GM12874 (cell line): ENCODE data around the gene TANGO2.

Source experiments
- TF ChIP-seq, protein P1 (sequence below): IDR thresholded peaks from 2 replicates; pipeline ENCODE4 v1.5.1; 2011; ENCODE audit warnings: low read depth, mild to moderate bottlenecking, control low read depth, low read length, moderate library complexity; ENCODE audit not compliant: insufficient read depth

The TANGO2 gene

DNA sequence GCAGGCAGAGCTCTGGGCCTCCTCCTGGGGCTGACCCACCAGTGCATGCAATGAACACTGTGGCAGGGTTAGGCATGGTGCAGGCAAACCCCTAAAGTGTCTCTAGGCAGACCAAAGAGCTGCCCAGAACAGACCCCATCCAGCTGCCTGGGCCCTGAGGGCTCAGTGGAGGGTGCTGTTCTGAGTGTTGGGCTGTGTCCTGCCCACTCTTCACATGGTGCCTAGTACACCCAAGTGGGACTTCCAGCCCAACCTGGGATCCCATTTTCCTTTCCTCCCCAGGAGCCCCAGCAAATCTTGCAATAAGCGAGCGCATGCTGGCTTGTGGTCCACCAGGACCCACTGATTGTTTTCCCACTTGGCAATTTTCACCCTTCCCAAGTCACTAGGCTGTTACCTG is 30.7 kb upstream of the TANGO2 start:
- TF ChIP-seq, protein P1, sequence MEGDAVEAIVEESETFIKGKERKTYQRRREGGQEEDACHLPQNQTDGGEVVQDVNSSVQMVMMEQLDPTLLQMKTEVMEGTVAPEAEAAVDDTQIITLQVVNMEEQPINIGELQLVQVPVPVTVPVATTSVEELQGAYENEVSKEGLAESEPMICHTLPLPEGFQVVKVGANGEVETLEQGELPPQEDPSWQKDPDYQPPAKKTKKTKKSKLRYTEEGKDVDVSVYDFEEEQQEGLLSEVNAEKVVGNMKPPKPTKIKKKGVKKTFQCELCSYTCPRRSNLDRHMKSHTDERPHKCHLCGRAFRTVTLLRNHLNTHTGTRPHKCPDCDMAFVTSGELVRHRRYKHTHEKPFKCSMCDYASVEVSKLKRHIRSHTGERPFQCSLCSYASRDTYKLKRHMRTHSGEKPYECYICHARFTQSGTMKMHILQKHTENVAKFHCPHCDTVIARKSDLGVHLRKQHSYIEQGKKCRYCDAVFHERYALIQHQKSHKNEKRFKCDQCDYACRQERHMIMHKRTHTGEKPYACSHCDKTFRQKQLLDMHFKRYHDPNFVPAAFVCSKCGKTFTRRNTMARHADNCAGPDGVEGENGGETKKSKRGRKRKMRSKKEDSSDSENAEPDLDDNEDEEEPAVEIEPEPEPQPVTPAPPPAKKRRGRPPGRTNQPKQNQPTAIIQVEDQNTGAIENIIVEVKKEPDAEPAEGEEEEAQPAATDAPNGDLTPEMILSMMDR = no peak

DNA sequence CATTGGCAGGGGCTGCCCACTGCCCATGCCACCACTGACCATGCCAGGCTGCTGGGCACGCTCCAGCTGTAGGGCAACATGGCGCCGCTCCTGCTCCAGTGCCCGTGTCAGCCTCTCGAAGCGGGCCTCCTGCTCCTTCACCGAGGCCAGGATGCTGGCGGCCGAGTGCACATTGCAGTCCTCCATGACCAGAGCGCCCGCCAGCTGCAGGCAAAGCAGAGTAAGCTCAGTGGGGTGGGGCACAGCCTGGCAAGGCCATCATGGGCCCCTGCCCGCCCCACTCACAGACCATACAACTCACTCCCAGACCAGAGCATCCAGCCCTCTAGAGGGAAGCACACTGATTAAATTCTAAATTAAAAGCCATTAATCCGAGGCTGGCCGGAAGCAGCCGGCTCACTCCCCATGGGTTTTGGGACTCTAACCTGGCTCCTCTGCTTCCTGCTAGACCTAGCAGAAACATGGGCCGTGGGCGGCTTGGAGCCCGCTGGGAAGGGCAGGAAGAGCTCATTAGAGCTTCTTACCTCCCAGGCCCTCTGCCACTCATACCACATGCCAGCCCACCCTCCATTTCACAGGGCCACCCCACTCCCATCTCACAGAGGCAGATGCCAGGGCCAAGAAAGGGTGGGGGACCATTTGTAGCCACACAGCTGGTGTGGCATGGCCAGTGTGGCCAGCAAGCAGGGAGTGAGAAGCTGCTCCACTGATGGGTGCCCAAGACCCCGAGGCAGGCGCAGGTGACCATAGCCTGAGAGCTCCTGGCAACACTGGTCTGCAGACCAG is 30.1 kb upstream of the TANGO2 start:
- TF ChIP-seq, protein P1 = no peak

DNA sequence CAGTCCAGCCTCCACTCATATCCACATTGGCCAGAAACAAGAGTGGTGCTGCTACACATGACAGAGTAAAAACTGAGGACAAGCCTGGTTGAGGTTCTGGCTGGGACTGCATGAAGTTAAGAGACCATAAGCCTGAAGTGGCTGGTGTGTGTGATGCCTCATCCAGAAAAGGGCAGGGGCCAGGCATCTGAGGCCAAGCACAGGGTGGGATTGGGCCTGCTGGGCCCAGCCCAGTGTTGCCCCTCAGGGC is 29.6 kb upstream of the TANGO2 start:
- TF ChIP-seq, protein P1 = no peak

DNA sequence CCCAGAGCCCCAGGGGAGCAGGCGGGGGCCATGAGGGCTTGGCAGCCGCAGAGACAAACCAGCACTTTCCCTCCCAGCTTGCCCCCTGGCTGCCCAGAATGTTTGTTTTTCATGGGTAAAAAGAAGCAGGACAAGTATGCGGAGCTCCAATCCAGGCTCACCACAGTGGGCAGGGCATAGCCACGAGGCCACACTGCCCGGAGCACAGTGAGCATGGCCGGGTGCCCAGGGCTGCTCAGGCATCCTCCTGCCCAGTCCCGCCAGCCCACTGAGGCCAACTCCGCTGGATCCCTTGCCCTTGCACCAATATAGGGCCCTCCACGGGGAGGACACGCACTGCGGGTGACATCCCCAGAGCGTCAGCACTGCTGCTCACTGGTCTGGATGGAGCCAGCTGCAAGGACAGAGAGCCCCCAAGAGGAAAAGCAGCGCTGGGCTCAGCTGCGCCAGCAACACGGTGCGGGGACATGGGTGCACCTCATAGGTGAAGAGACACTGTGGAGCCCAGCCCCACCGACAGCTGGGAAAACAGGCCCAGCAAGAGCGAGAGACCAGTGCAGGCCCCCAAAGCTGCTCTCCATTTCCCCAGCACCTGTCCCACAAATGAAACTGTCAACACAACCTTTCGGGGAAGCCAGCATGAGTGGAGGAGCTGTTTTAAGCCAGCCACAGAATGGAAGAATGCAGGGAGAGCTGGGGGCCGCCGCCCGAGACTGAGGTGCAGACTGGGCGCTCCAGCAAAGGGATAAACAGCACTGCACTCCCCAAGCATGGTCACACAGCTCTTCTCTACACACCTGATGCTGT is 29.1 kb upstream of the TANGO2 start:
- TF ChIP-seq, protein P1 = no peak

DNA sequence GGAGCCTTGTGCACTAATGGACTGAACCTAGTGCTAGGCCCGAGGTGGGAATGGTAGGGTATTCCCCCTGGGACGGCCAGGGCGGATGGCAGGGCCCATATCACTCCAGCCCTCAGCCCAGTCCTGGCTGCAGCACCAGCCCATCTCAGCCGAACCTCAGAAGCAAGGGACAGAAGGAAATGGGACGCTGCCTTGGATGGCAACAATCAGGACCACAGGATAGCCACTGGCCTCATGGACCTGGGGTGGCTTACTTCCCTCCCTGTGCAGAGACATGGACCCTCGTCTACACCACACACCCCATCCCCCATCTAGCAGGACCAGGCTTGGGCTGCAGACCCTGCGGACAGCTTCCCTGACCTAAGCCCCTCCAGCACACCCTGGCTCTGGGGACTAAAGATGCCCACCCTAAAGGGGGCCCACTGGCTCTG is 28.4 kb upstream of the TANGO2 start:
- TF ChIP-seq, protein P1 = no peak

DNA sequence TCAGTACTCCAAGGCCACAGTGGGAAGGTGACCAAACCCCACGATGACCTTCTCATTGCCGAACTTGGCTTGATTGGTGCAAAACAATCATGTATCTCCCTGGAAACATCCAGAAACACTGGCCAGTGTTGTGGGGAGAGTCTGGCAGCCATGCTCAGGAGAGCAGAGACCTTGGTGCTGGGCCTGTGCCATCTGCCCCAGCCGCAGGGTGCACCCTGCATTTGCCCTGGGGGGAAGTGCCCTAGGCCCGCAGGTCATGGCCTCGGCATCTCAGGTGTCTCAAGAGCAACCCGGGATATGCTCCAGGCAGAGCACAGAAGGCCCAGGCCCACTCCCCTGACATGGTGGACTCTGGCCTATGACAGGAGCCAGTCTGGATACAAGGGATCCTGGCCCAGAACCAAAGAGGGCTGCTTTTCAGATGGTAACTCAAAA is 28.0 kb upstream of the TANGO2 start:
- TF ChIP-seq, protein P1 = no peak

DNA sequence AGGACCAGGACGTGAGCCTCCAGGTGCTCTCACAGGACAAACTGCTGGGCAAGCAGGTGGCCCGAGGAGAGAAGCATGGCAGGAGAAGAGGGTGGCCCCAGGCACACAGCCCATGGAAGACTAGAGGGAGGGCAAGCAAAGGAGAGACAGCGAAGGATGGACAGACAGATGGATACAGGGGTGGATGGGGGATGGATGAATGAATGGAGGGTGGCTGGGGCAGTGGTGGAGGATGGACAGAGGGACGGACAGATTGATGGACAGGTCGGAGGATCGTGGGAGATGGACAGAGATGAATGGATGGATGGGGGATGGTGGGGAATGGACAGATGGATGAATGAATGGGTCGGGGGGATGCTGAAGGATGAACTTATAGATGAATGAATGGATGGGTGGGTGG is 27.0 kb upstream of the TANGO2 start:
- TF ChIP-seq, protein P1 = no peak
